GM12874 (cell line): ENCODE measurements around the gene CLEC16A.

Source experiments
- TF ChIP-seq, protein P1 (sequence below): IDR thresholded peaks from 2 replicates; pipeline ENCODE4 v1.5.1; 2011; ENCODE audit warnings: low read depth, mild to moderate bottlenecking, control low read depth, low read length, moderate library complexity; ENCODE audit not compliant: insufficient read depth

Gene CLEC16A

DNA sequence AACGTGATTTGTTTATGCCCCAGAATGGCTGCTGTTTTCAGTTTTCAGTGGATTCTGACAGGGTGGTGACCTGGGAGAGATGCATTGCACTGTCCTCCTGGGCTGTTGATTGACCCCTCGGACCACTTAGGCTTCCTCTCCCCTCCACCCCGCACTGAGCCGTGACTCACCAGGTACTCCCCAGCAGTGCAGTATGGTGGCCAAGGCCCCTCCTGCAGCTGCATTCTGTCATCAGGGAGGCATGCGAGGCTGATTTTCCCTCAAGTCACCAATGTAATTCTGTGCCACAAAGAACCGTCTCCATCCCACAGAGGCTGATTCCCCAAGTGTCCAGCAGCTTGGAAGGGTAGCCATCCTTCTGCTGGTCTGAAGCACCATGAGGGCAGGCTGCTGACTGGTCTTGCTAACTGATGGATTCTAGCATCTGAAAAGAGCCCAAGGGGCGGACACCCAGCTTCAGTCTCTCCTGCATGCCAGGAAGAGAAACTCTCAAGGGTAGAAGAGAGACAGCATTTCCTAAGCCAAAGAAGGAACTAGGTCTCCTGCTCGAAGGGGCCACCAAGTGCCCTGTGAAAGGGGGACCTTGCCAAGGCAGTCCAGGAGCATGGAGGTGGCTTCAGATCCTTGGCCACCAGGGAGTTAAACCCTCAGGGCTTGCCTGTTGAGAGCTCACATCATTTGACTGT is 163.6 kb downstream of the CLEC16A start:
- TF ChIP-seq, protein P1, sequence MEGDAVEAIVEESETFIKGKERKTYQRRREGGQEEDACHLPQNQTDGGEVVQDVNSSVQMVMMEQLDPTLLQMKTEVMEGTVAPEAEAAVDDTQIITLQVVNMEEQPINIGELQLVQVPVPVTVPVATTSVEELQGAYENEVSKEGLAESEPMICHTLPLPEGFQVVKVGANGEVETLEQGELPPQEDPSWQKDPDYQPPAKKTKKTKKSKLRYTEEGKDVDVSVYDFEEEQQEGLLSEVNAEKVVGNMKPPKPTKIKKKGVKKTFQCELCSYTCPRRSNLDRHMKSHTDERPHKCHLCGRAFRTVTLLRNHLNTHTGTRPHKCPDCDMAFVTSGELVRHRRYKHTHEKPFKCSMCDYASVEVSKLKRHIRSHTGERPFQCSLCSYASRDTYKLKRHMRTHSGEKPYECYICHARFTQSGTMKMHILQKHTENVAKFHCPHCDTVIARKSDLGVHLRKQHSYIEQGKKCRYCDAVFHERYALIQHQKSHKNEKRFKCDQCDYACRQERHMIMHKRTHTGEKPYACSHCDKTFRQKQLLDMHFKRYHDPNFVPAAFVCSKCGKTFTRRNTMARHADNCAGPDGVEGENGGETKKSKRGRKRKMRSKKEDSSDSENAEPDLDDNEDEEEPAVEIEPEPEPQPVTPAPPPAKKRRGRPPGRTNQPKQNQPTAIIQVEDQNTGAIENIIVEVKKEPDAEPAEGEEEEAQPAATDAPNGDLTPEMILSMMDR = no peak

DNA sequence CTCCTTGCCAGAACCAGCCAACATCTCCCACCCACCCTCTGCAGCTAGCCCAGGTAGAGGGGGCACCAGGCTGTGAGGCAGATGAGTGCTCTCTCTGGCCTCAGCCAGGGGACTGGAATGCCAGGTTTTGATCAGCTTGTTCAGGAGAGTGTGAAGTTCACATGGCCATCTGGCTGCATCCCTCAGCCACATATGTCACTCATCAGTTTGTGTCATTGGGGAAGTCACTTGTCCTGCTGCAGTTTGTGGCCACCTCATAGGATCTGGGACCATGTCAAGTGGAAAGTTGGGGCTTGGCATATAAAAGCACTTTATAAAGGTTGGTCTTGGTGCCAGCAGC is 164.1 kb downstream of the CLEC16A start:
- TF ChIP-seq, protein P1 = no peak

DNA sequence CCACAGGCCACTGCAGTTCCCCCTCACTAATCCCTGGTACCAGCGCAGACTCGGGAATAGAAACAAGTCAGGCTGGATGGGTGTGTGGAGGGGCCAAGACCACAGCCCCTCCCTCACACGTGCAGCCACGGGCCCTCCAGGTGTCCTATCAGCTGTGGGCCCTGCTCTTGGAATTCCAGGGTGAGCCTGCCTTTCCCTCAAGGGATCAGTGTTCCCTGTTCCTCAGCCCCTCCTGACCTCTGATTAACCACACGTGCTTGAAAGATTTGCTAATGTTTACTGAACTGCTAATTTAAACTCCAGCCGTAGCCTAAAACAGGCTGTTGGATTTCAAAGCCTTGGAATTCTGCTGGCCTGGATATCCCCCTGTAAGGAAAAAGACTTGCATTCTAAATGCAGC is 165.2 kb downstream of the CLEC16A start:
- TF ChIP-seq, protein P1 = no peak

DNA sequence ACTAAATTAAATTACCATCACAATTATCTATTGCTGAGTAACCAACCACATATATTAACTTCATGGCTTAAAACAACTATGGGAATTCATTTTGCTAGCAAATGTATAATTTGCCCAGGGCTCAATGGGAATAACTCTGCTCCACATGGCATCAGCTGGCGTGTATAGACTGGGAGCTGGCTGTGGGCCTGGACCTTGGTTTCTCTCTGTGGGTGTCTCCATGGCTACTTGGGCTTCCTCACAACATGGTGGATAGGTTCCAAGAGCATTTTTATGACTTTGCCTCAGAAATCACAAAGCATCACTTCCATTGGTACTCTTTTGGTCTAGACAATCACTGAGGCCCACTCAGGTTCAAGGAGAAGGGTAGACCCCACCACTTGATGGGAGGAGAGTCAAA is 166.8 kb downstream of the CLEC16A start:
- TF ChIP-seq, protein P1 = no peak

DNA sequence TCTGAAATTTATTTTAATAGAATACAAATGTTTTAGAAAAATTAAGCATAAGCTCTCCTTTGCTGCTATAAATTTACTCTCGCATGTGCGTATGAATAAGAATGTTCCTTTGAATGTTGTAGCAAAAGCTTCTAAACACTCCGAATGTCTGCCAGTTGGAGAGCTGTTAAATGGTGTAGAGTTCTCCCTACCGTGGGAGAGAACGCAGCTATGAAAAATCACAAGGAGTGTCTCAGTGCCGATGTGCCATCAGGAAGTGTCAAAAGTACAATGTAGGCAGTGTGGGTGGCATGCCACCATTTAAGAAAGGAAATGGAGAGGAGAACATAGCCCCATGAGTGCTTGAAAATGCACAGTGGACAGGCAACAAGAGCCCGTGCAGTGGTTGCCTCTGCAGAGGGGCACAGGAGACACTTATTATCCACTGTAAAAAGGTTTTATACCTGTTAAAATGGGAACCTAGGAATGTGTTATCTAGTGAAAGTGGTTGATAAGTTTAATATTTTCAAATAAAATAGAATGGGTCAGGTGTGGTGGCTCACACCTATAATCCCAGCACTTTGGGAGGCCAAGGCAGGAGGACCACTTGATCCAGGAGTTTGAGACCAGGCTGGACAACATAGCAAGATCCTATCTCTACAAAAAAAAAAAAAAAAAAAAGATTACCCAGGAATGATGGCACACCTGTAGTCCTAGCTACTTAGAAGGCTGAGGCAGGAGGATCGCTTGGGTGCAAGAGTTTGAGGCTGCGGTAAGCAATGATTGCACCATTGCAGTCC is 167.7 kb downstream of the CLEC16A start:
- TF ChIP-seq, protein P1 = no peak

DNA sequence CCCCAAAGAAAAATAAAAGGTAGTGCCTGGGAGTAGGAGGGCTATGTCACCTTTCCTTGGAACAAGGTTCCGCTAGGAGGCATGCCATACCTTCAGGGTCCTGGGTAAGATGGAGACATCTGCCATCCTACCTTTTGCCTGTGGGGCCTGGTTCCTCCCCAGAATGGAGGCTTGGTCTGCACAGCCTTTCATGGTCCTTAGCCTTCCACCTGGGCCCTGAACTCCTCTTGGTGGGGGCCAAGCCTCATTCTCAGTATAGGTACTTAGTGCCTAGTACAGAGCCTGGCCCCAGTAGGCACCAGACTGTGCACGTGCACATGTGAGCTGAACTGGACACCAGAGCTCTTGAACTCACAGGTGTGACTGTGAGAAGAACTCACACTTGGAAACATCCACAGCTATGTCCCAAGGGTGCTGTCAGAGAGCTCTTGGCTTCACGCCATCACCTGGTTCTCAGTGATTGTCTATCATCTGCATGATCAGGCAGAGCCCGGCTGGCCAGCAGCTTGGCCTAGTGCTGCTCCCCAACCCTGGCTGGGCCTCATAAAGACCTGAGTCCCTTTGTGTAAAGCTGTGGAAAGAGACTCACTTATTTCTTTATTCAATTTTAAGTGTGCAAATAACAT is 168.5 kb downstream of the CLEC16A start:
- TF ChIP-seq, protein P1 = no peak

DNA sequence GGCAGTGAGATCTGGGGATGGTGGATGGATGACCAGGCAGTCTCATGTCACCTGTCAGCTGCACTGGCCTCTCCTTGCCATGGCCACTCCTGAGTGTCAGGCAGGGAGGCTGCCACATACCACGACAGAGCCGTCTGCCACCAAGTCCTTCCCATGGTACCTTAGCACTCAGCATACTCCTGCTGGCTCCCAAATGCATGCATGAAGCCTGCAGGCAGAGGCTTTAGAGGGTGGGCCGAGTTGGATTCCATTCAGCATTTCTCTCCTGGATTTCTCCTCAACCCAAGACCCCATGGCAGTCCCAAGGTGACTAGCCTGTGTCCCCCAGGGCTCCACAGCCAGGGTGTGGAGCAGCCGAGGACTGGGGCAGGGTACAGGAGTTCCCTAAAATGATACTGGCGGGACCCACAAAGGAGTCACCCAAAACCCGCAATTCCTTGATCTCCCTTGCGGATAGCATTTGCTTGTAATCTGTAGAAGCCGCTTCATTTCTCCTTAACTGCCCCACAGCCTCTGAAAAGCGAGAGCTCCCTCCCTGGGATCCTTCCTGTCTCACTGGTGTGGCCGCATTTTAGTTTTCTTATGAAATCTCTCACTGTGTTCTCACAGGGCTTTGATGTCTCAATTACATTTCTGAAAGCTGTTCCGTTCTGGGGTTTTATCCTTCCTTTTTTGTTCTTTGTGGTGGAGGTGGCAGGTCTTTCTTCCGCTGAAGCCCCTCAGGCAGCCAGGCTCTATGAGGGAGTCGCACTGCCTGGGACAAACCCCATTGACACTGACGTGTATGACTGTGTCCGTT is 170.2 kb downstream of the CLEC16A start:
- TF ChIP-seq, protein P1 = no peak
